Ishikawa (cell line): Measurements from ENCODE around the gene ANKRD11.
A peak's percentile ranks its signal among the peaks of the same experiment; 100 is the strongest.

Experiments used
- CEBPB ChIP-seq: IDR thresholded peaks from 2 replicates; pipeline ENCODE4 v1.6.1; 2012
- CREB1 ChIP-seq: IDR thresholded peaks from 2 replicates; pipeline ENCODE4 v1.6.1; 2012; ENCODE audit warnings: low read depth
- EGR1 ChIP-seq: IDR thresholded peaks from 2 replicates; pipeline ENCODE4 v1.6.1; 2012
- EP300 ChIP-seq: IDR thresholded peaks from 2 replicates; pipeline ENCODE4 v1.6.1; 2012; ENCODE audit warnings: borderline replicate concordance
- FOXM1 ChIP-seq: IDR thresholded peaks from 2 replicates; pipeline ENCODE4 v1.6.1; 2012; ENCODE audit warnings: low read depth, borderline replicate concordance
- MAX ChIP-seq: IDR thresholded peaks from 2 replicates; pipeline ENCODE4 v1.6.1; 2012
- NFIC ChIP-seq: IDR thresholded peaks from 2 replicates; pipeline ENCODE4 v1.6.1; 2012
- RAD21 ChIP-seq: IDR thresholded peaks from 2 replicates; pipeline ENCODE4 v1.6.1; 2012; ENCODE audit warnings: low read depth
- REST ChIP-seq: IDR thresholded peaks from 2 replicates; pipeline ENCODE4 v1.6.1; 2012; ENCODE audit warnings: low read depth, mild to moderate bottlenecking
- TAF1 ChIP-seq: IDR thresholded peaks from 2 replicates; pipeline ENCODE4 v1.6.1; 2012; ENCODE audit warnings: low read depth, mild to moderate bottlenecking
- TCF12 ChIP-seq: IDR thresholded peaks from 2 replicates; pipeline ENCODE4 v1.6.1; 2012; ENCODE audit warnings: low read depth
- TEAD4 ChIP-seq: IDR thresholded peaks from 2 replicates; pipeline ENCODE4 v1.6.1; 2012
- USF1 ChIP-seq: IDR thresholded peaks from 2 replicates; pipeline ENCODE4 v1.6.1; 2012
- YY1 ChIP-seq: IDR thresholded peaks from 2 replicates; pipeline ENCODE4 v1.6.1; 2012; ENCODE audit warnings: low read depth
- ZBTB7A ChIP-seq: IDR thresholded peaks from 2 replicates; pipeline ENCODE4 v1.6.1; 2012; ENCODE audit warnings: low read depth

The ANKRD11 gene

GRCh38 chr16:89381788-89382187, 108.6 kb downstream of the ANKRD11 start:
- TF ChIP-seq USF1 (no peak), CEBPB (no peak), NFIC (no peak), TEAD4 (no peak), TCF12 (no peak), CREB1 (no peak), EGR1 (no peak), TAF1 (no peak), RAD21 (no peak)

GRCh38 chr16:89380681-89381080, 109.7 kb downstream of the ANKRD11 start:
- TF ChIP-seq RAD21 (no peak), TEAD4 (no peak), TAF1 (no peak), TCF12 (no peak), ZBTB7A (no peak), EGR1 (no peak), FOXM1 (no peak), EP300 (no peak)

GRCh38 chr16:89378947-89379771, 111.2 kb downstream of the ANKRD11 start:
- TF ChIP-seq TCF12 (no peak), MAX (peak; percentile 34; the same call in 1 of the 2 replicates), EP300 (peak; percentile 35; the same call in 1 of the 2 replicates), REST (no peak), TEAD4 (no peak), YY1 (no peak), RAD21 (peak; percentile 46)

- no peak for TF ChIP-seq NFIC
- TF ChIP-seq TAF1: no peak
- TF ChIP-seq ZBTB7A: no peak
- no peak for TF ChIP-seq CREB1
- no peak for TF ChIP-seq TCF12
- no peak for TF ChIP-seq MAX
- TF ChIP-seq FOXM1: no peak
- no peak for TF ChIP-seq REST
- TF ChIP-seq TEAD4: no peak
Observed at GRCh38 chr16:89377453-89377848, 112.9 kb downstream of the ANKRD11 start.

- no peak for TF ChIP-seq CREB1
- TF ChIP-seq FOXM1: no peak
- TF ChIP-seq YY1: no peak
- TF ChIP-seq TAF1: no peak
- TF ChIP-seq USF1: no peak
- no peak for TF ChIP-seq EGR1
- TF ChIP-seq CEBPB: no peak
- TF ChIP-seq EP300: no peak
- no peak for TF ChIP-seq TEAD4
- no peak for TF ChIP-seq ZBTB7A
- no peak for TF ChIP-seq REST
- TF ChIP-seq TCF12: no peak
- no peak for TF ChIP-seq NFIC
- TF ChIP-seq RAD21: no peak
- TF ChIP-seq MAX: no peak
Observed at GRCh38 chr16:89376812-89377452, 113.4 kb downstream of the ANKRD11 start.
